Liver (tissue), 9 donors: ENCODE data around the gene HOXB4. TPM values are rescaled to one million over a fixed set of nuclear protein-coding genes. Genes with fewer than 3 reads are reported as not detected.

ENCODE experiments used
- DNase-seq: peaks from one replicate; pipeline ENCODE4 v3.0.0-alpha.2; 2017; ENCODE audit warnings: low spot score
- H3K27ac ChIP-seq, 2 donors: one replicate each; pipeline ENCODE4 v1.7.0; 2013; ENCODE audit warnings: inconsistent platforms in 2 of 2, low read length in 2 of 2, control low read depth in 1 of 2, low read depth in 1 of 2, mild to moderate bottlenecking in 1 of 2
- H3K27me3 ChIP-seq, 4 donors: one replicate each; pipeline versions ENCODE4 v1.6.1 to v1.7.0; 2013; ENCODE audit warnings: low read length in 3 of 4, inconsistent platforms in 1 of 4, mild to moderate bottlenecking in 1 of 4, moderate library complexity in 1 of 4; ENCODE audit not compliant: control insufficient read depth in 4 of 4, insufficient read depth in 4 of 4
- H3K36me3 ChIP-seq, 4 donors: one replicate each; pipeline versions ENCODE4 v1.6.1 to v1.7.0; 2013; ENCODE audit warnings: low read length in 3 of 4, mild to moderate bottlenecking in 3 of 4, low read depth in 1 of 4, moderate library complexity in 1 of 4; ENCODE audit not compliant: control insufficient read depth in 4 of 4, insufficient read depth in 3 of 4
- H3K4me1 ChIP-seq, 4 donors: one replicate each; pipeline versions ENCODE4 v1.6.1 to v1.7.0; 2013; ENCODE audit warnings: low read length in 3 of 4, mild to moderate bottlenecking in 3 of 4, moderate library complexity in 1 of 4; ENCODE audit not compliant: control insufficient read depth in 4 of 4, insufficient read depth in 4 of 4
- H3K4me3 ChIP-seq, 3 donors: one replicate each; pipeline versions ENCODE4 v1.6.1 to v1.7.0; 2013; ENCODE audit warnings: low read length in 3 of 3, control low read depth in 1 of 3, low read depth in 1 of 3, mild to moderate bottlenecking in 1 of 3
- H3K9ac ChIP-seq, 2 donors: one replicate each; pipeline ENCODE4 v1.7.0; 2013; ENCODE audit warnings: low read length in 2 of 2, mild to moderate bottlenecking in 2 of 2, moderate library complexity in 2 of 2, control low read depth in 1 of 2, low read depth in 1 of 2
- H3K9me3 ChIP-seq, 4 donors: one replicate each; pipeline versions ENCODE4 v1.6.1 to v1.7.0; 2013; ENCODE audit warnings: low read length in 3 of 4; ENCODE audit not compliant: control insufficient read depth in 4 of 4
- ATF3 ChIP-seq: IDR thresholded peaks from 2 replicates; pipeline ENCODE4 v1.6.1; 2016; ENCODE audit warnings: antibody characterized with exemption
- CTCF ChIP-seq: fragments of 150-350 bp; IDR thresholded peaks from 2 replicates; pipeline ENCODE4 v1.5.1; 2017; ENCODE audit warnings: improper control_type of control experiment, low read depth, low read length; ENCODE audit not compliant: missing input control
- EGR1 ChIP-seq, 2 donors: IDR thresholded peaks; 2 replicates each; pipeline ENCODE4 v1.6.1; 2016 to 2018; ENCODE audit warnings: antibody characterized with exemption in 2 of 2, low read depth in 2 of 2
- FOXA1 ChIP-seq: IDR thresholded peaks from 2 replicates; pipeline ENCODE4 v1.6.1; 2016; ENCODE audit warnings: antibody characterized with exemption
- FOXA2 ChIP-seq: IDR thresholded peaks from 2 replicates; pipeline ENCODE4 v1.6.1; 2016; ENCODE audit warnings: antibody characterized with exemption
- GABPA ChIP-seq, 2 donors: IDR thresholded peaks in 1 of 2; conservative IDR thresholded peaks in 1 of 2; 2 replicates each; pipeline ENCODE4 v1.6.1; 2016; ENCODE audit warnings: antibody characterized with exemption in 2 of 2, mild to moderate bottlenecking in 1 of 2, moderate library complexity in 1 of 2
- HNF4A ChIP-seq, 2 donors: conservative IDR thresholded peaks; 2 replicates each; pipeline ENCODE4 v1.6.1; 2016; ENCODE audit warnings: antibody characterized with exemption in 2 of 2, mild to moderate bottlenecking in 2 of 2
- HNF4G ChIP-seq: IDR thresholded peaks from 2 replicates; pipeline ENCODE4 v1.6.1; 2016; ENCODE audit warnings: antibody characterized with exemption
- MAX ChIP-seq: IDR thresholded peaks from 2 replicates; pipeline ENCODE4 v1.6.1; 2016; ENCODE audit warnings: antibody characterized with exemption
- REST ChIP-seq: IDR thresholded peaks from 2 replicates; pipeline ENCODE4 v1.6.1; 2016; ENCODE audit warnings: antibody characterized with exemption, mild to moderate bottlenecking
- RXRA ChIP-seq, 2 donors: IDR thresholded peaks; 2 replicates each; pipeline ENCODE4 v1.6.1; 2017 to 2018; ENCODE audit warnings: antibody characterized with exemption in 2 of 2, mild to moderate bottlenecking in 1 of 2
- TAF1 ChIP-seq: conservative IDR thresholded peaks from 2 replicates; pipeline ENCODE4 v1.6.1; 2016; ENCODE audit warnings: antibody characterized with exemption, mild to moderate bottlenecking
- WGBS: extraction: QIAGEN DNeasy Blood & Tissue Kit; methylation state at CpG from one replicate; pipeline ENCODE4 v1.1.7; 2013; 5-methylcytosine and 5-hydroxymethylcytosine counted together
- polyA plus RNA-seq, 2 donors: library from polyadenylated mRNA; stranded (reverse) in 1 of 2; unstranded in 1 of 2; fragments of 200-250 nt in 1 of 2; fragments of >200 nt in 1 of 2; fragmentation: Nextera tagmentation in 1 of 2; extraction: Ambion mirVana in 1 of 2; gene quantifications; one replicate each; pipeline versions ENCODE4 v1.2.1 to v1.2.3, GENCODE V29; 2013 to 2015
- total RNA-seq, 2 donors: library from RNA; depleted of rRNA; stranded (reverse); fragments of >200 nt; gene quantifications; one replicate each; pipeline ENCODE4 v1.2.3, GENCODE V29; 2014
- donor health status: healthy.
- donor health status: healthy.
- donor health status: healthy.
- donor health status: healthy.
- donor health status: healthy.

Gene HOXB4
- total and polyA plus RNA-seq, 4 donors = 0.19 to 0.75 (median 0.50) TPM

- Histone ChIP-seq H3K9ac (no peak overlapping the region), H3K27me3 (peaks cover 0 to 35% (median 16%) of the 10 kb centered on the region in 4 donors), H3K9me3 (no peaks in the 10 kb centered on the region), H3K4me3 (no peak overlapping the region), H3K4me1 (peaks cover 0 to 17% (median 5%) of the 10 kb centered on the region in 4 donors), H3K36me3 (no peaks in the 10 kb centered on the region), H3K27ac (no peak overlapping the region)
- TF ChIP-seq FOXA2 (no peak), MAX (no peak), FOXA1 (no peak), HNF4A (conservative IDR thresholded peaks at IDR 0.05) (no peak), CTCF (no peak), TAF1 (no peak), EGR1 (IDR thresholded peaks at IDR 0.05; ENCODE audit: low read depth in 2 of 2) (no peak), REST (no peak), ATF3 (no peak), RXRA (IDR thresholded peaks at IDR 0.05) (no peak), GABPA (IDR thresholded peaks at IDR 0.05 in 1 of 2, conservative IDR thresholded peaks at IDR 0.05 in 1 of 2) (no peak), HNF4G (no peak)
- DNase-seq = no peak
- 38% methylated on average over 41 of the region's 41 CpGs for WGBS
These were observed 28.1 kb upstream of the HOXB4 start for GRCh38 chr17:48605991-48606891.

- DNase-seq = no peak
- Histone ChIP-seq H3K4me3 (no peak overlapping the region), H3K9ac (no peak overlapping the region), H3K36me3 (no peaks in the 10 kb centered on the region), H3K27ac (no peak overlapping the region), H3K4me1 (peaks cover 0 to 13% (median 2%) of the 10 kb centered on the region in 4 donors), H3K9me3 (no peaks in the 10 kb centered on the region), H3K27me3 (peaks cover 0 to 42% (median 16%) of the 10 kb centered on the region in 4 donors)
- TF ChIP-seq FOXA1 = no peak
- WGBS = 33% methylated on average over 10 of the region's 10 CpGs
These were observed 27.3 kb upstream of the HOXB4 start for GRCh38 chr17:48605409-48605919.
